ENCODE results near the gene IGFL1.

- no peak for TF ChIP-seq POLR2A (IDR thresholded peaks at IDR 0.05; ENCODE audit: low read depth, low read length)
- TF ChIP-seq POLR2AphosphoS5 (IDR thresholded peaks at IDR 0.05; ENCODE audit: low read depth, low read length) = no peak
Observed at GRCh38 chr19:46197314-46198070, 32.0 kb upstream of the IGFL1 start.
